ENCODE measurements around the gene EFCAB6.

DNA sequence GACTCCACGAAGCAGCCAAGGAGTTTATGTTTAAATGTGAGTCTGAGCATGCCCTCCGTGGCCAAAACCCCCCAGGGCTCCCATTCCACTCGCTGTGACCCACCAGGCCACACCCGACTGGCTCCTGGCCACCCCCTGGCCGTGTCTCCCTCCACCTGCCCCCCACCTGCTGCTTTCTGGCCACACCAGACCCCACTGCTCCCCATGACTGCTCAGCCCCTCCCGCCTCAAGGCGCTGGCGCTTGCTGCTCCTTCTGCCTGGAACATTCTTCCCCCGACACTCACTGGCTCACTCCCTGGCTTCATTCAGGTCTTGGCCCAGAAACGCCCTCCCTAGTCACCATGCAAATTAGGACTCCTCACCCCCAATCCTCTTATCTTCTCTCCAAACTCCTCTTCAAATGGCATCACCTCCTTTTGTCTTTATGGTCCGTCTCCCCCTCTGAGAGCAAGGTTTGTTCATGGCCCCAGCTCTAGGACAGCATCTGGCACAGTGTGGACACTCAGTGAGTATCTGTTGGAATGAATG is 72.2 kb downstream of the EFCAB6 start:
- no peak for TF ChIP-seq CTCF (IDR thresholded peaks at IDR 0.05)
- no peak for TF ChIP-seq SIN3A (IDR thresholded peaks at IDR 0.05; ENCODE audit: borderline replicate concordance, insufficient read depth, low read depth, low read length)
- TF ChIP-seq, protein P1, sequence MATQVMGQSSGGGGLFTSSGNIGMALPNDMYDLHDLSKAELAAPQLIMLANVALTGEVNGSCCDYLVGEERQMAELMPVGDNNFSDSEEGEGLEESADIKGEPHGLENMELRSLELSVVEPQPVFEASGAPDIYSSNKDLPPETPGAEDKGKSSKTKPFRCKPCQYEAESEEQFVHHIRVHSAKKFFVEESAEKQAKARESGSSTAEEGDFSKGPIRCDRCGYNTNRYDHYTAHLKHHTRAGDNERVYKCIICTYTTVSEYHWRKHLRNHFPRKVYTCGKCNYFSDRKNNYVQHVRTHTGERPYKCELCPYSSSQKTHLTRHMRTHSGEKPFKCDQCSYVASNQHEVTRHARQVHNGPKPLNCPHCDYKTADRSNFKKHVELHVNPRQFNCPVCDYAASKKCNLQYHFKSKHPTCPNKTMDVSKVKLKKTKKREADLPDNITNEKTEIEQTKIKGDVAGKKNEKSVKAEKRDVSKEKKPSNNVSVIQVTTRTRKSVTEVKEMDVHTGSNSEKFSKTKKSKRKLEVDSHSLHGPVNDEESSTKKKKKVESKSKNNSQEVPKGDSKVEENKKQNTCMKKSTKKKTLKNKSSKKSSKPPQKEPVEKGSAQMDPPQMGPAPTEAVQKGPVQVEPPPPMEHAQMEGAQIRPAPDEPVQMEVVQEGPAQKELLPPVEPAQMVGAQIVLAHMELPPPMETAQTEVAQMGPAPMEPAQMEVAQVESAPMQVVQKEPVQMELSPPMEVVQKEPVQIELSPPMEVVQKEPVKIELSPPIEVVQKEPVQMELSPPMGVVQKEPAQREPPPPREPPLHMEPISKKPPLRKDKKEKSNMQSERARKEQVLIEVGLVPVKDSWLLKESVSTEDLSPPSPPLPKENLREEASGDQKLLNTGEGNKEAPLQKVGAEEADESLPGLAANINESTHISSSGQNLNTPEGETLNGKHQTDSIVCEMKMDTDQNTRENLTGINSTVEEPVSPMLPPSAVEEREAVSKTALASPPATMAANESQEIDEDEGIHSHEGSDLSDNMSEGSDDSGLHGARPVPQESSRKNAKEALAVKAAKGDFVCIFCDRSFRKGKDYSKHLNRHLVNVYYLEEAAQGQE (IDR thresholded peaks at IDR 0.05; ENCODE audit: insufficient read depth in 1 of 2, low read depth in 2 of 2, low read length in 1 of 2): no peak
- no peak for TF ChIP-seq POLR2AphosphoS5 (IDR thresholded peaks at IDR 0.05; ENCODE audit: low read depth, low read length)
